IPS DF 6.9 (cell line): ENCODE measurements around the gene IFT88.
A peak's percentile ranks its signal among the peaks of the same experiment; 100 is the strongest.

ENCODE experiments used
- DNase-seq: peaks from one replicate; pipeline ENCODE4 v3.0.0-alpha.2; 2013; ENCODE audit warnings: low read depth, low spot score
- H3K27ac ChIP-seq: one replicate; pipeline ENCODE4 v1.5.1; 2013; ENCODE audit warnings: low read length, control low read depth
- H3K27me3 ChIP-seq: 2 replicates; pipeline ENCODE4 v1.6.1; 2013; ENCODE audit warnings: mild to moderate bottlenecking, low read length; ENCODE audit not compliant: control insufficient read depth, insufficient read depth
- H3K36me3 ChIP-seq: 2 replicates; pipeline ENCODE4 v1.6.1; 2013; ENCODE audit warnings: low read length; ENCODE audit not compliant: control insufficient read depth, insufficient read depth
- H3K4me1 ChIP-seq: 2 replicates; pipeline ENCODE4 v1.6.1; 2013; ENCODE audit warnings: low read length; ENCODE audit not compliant: control insufficient read depth, insufficient read depth
- H3K4me3 ChIP-seq: 2 replicates; pipeline ENCODE4 v1.5.1; 2013; ENCODE audit warnings: mild to moderate bottlenecking, low read length
- H3K9me3 ChIP-seq: 2 replicates; pipeline ENCODE4 v1.6.1; 2013; ENCODE audit warnings: low read length, inconsistent platforms; ENCODE audit not compliant: control insufficient read depth, insufficient read depth
- WGBS: extraction: QIAGEN DNeasy Blood & Tissue Kit; methylation state at CpG from one replicate; pipeline ENCODE4 v1.1.7; 2013; ENCODE audit warnings: mixed read lengths, missing lambda C conversion rate; ENCODE audit not compliant: insufficient read length, insufficient coverage; 5-methylcytosine and 5-hydroxymethylcytosine counted together

IFT88 gene

DNA sequence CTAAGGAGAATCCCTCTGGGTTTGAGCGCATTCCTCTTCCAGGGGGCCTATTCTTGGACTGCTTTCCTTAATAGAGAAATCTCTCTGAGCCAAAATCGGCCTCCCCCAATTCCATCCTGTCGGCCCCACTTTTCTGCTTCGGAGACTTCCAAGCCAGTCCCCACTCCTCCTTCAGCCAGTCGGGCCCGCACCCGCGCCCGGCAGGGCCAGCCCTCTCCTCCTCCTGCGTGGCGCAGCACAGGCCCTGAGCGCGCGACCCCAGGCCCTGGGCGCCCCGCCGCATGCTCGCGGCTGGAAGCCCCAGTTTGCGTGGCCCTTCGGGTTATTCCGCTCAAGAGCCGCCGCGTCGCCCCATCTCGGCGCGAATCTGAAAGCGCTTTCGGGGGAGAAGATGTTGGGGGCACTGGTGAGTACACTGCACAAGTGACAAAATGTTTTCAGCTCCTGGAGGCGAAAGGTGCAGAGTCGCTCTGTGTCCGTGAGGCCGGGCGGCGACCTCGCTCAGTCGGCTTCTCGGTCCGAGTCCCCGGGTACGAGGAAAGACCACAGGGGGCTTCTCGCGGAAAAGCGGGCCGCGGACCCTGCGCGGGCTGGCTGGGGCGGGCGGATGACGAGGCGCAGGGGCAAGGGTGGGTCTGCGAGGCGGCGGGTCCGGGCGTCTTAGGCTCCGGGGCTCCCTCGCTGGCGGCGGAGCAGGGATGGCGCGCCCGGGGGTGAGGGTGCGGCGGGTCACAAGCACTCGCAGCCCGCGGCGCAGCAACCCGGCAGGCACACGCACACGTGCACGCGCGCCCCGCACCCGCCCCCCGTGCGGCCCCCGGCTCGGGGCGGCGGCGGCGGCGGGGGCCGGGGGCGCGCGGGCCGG is 136.2 kb downstream of the IFT88 start, which contains the start of gene IL17D:
IL17D (plus strand) TSS at position 785 of the 865 bp plus-strand sequence. CDS start 303 bp downstream, outside the sequence.
- Histone ChIP-seq H3K4me1 (no peaks in the 10 kb centered on the region; the same call in 1 of the 2 replicates), H3K27me3 (peaks cover 10% of the 10 kb centered on the region), H3K4me3 (peak within 1 kb of the TSS; percentile 85), H3K36me3 (no peaks in the 10 kb centered on the region), H3K27ac (no peak within 1 kb of the TSS), H3K9me3 (no peaks in the 10 kb centered on the region)
- no CpG with 5 or more reads among the region's 94 CpGs for WGBS
- DNase-seq = no peak

DNA sequence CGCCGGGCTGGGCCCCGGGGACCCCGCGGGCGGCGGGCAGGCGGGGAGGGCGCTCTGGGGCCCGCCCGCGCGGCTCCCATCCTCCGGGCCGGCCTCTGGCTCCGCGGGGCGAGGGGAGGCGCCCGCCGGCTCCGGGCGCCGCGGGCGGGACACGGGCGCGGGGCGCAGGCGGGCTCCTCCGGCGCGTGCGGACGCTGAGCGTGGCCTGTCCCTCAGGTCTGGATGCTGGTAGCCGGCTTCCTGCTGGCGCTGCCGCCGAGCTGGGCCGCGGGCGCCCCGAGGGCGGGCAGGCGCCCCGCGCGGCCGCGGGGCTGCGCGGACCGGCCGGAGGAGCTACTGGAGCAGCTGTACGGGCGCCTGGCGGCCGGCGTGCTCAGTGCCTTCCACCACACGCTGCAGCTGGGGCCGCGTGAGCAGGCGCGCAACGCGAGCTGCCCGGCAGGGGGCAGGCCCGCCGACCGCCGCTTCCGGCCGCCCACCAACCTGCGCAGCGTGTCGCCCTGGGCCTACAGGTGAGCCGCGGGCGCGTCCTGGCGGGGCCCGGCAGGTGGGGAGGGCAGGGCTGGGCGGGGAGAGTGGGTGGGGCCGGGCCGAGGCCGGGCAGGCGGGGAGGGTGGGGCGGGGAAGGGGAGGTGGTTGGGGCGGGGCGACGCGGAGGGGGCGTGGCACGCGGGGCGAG is 137.0 kb downstream of the IFT88 start:
- DNase-seq = no peak
- peak overlapping the region; percentile 85 for H3K4me3 ChIP-seq
- WGBS = no CpG with 5 or more reads among the region's 98 CpGs

DNA sequence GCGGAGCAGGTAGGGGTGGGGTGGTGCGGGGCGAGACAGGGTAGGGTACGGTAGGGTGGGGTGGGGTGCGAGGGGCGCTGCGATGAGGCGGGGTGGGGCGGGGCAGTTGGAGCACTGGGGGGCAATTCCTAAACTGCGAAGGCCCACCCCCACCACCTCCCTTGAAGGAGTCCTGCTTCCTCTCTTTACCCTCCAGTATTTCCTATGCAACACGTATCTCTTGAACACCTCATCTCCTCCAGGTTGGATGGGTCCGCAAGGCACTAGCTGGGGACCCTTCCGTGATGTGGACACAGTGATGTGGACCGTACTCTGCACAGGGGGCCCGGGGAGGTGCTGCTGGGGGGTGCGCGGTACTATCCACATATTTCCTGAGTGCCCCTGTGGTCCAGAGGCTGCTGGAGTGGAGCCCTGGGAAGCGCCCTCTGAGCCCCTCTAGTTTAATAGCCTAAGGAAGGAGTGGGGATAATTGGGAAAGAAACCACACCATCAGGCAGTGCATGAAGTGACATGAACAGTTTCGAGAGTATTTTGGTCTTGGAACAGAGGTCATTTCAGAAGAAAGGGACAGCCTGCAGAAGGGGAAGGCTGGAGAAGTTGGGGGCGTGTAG is 137.6 kb downstream of the IFT88 start:
- Histone ChIP-seq H3K27me3 (peaks cover 10% of the 10 kb centered on the region), H3K4me3 (peak overlapping the region; percentile 38; the same call in 1 of the 2 replicates), H3K36me3 (no peaks in the 10 kb centered on the region), H3K27ac (no peak overlapping the region), H3K4me1 (no peaks in the 10 kb centered on the region; the same call in 1 of the 2 replicates), H3K9me3 (no peaks in the 10 kb centered on the region)
- no peak for DNase-seq
- no CpG with 5 or more reads among the region's 20 CpGs for WGBS

More for the DNA sequence above, 137.0 kb downstream of the IFT88 start:
- no peaks in the 10 kb centered on the region for H3K36me3 ChIP-seq
- peaks cover 10% of the 10 kb centered on the region for H3K27me3 ChIP-seq
- H3K4me1 ChIP-seq = no peaks in the 10 kb centered on the region; the same call in 1 of the 2 replicates
- H3K27ac ChIP-seq = no peak overlapping the region
- no peaks in the 10 kb centered on the region for H3K9me3 ChIP-seq

DNA sequence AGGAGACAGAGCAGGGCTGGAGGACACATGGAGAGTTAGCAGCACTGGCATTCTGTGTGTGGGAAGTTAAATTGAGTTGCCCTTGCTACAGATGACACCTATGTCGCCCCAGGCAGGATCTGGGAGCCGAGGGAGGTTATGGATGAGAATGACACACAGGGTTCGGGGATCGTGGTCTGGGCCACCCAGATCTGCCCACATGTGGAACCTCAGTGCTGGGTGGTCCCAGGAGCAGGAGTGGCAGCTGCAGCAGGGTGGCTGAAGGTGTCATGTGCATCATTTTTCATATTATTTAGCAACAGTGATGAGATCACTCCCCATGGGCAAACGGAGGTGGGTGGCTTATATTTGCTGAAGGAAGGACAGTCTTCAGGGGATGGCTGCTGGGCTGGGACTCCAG is 139.7 kb downstream of the IFT88 start:
- H3K4me3 ChIP-seq = no peak overlapping the region
- no peaks in the 10 kb centered on the region for H3K36me3 ChIP-seq
- H3K27me3 ChIP-seq = peaks cover 10% of the 10 kb centered on the region
- no peak overlapping the region for H3K27ac ChIP-seq
- DNase-seq = no peak
- H3K9me3 ChIP-seq = no peaks in the 10 kb centered on the region
- WGBS = no CpG with 5 or more reads among the region's 5 CpGs
- peaks cover 1% of the 10 kb centered on the region; the same call in 1 of the 2 replicates for H3K4me1 ChIP-seq

DNA sequence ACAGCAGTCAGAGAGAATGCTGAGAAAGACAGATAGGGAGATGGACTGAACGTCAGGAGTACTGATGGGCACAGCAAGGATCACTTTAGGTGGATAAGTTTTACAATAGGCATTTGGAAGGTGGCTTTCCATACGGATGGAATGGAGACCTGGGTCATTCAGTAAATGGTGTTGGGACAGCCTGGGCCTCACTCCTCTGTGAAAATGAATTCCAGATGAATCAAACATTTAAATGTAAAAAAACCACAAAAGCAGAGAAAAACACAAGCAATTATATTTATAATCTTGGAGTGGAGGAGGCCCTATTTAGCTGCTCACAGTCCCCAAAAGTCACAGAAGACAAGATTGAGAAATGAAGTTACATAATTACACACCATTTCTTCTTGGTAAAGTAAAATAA is 141.3 kb downstream of the IFT88 start:
- no peak for DNase-seq
- H3K9me3 ChIP-seq = no peaks in the 10 kb centered on the region
- peaks cover 1% of the 10 kb centered on the region; the same call in 1 of the 2 replicates for H3K4me1 ChIP-seq
- H3K27ac ChIP-seq = no peak overlapping the region
- H3K27me3 ChIP-seq = no peaks in the 10 kb centered on the region; the same call in 1 of the 2 replicates
- H3K4me3 ChIP-seq = no peak overlapping the region
- WGBS = no CpG with 5 or more reads among the region's 2 CpGs
- H3K36me3 ChIP-seq = no peaks in the 10 kb centered on the region

DNA sequence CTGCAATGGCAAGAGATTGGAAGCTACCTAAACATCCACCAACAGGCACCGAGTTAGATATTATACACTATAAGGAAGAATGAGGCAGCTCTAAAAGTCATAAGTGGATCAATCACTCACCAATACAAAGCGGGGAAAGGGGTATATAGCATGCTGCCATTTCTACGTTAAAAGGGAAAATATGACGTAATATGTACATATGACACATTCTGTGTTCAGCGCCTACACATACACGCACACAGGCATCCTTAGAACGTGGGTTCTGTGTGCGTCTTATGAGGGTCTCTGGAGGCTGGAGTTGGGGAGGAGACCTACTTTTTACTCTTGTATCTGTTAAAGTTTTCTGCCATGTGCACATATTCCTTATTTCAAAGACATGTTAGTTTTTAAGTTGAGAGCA is 142.4 kb downstream of the IFT88 start:
- no CpG with 5 or more reads among the region's 8 CpGs for WGBS
- no peak overlapping the region for H3K27ac ChIP-seq
- no peak overlapping the region for H3K4me3 ChIP-seq
- DNase-seq = no peak
- no peaks in the 10 kb centered on the region for H3K9me3 ChIP-seq
- no peaks in the 10 kb centered on the region for H3K27me3 ChIP-seq
- H3K4me1 ChIP-seq = peaks cover 1% of the 10 kb centered on the region; the same call in 1 of the 2 replicates
- no peaks in the 10 kb centered on the region for H3K36me3 ChIP-seq

GRCh38 chr13:20709782-20710181 is 142.8 kb downstream of the IFT88 start:
- no CpG with 5 or more reads among the region's 4 CpGs for WGBS
- Histone ChIP-seq H3K9me3 (no peaks in the 10 kb centered on the region), H3K36me3 (no peaks in the 10 kb centered on the region), H3K27me3 (no peaks in the 10 kb centered on the region), H3K27ac (no peak overlapping the region), H3K4me3 (no peak overlapping the region), H3K4me1 (peaks cover 1% of the 10 kb centered on the region; the same call in 1 of the 2 replicates)
- no peak for DNase-seq

DNA sequence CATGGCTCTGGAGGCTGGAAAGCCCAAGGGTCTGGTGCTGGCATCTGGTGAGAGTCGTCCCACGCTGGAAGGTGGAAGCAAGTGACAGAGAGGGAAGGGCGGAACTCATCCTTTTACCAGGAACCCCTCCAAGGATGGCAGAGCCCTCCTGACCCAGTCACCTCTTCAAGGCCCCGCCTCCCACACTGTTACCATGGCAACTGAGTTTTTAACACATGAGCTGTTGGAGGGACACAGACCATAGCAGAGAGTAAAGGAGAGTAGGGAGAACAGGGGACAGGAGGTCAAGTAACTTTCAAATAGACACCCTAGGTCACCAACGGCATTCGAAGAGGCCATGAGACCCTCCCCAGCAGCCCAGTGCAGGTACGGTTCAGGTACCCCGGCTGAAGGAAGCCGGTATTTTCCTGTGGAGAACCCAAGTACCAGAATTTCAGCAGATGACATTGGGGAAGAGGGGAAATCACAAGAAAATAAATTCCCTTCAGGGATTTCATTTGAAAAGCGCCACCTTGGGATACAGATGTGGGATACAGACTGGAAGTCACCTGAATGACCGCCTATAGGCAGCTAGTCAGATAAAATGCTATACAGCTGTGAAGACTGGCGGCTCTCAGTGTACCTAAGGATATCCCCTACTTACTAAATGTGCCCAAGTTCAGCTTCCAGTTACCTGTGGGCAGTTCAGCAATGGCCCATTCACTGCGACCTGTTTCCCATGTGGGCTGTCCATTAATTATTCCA is 144.5 kb downstream of the IFT88 start:
- Histone ChIP-seq H3K36me3 (no peaks in the 10 kb centered on the region), H3K27ac (no peak overlapping the region), H3K4me3 (no peak overlapping the region), H3K9me3 (no peaks in the 10 kb centered on the region), H3K4me1 (0 out of 2 replicates have a peak, but pooled peaks cover 1% of the 10 kb centered on the region), H3K27me3 (no peaks in the 10 kb centered on the region)
- WGBS = no CpG with 5 or more reads among the region's 13 CpGs
- no peak for DNase-seq

DNA sequence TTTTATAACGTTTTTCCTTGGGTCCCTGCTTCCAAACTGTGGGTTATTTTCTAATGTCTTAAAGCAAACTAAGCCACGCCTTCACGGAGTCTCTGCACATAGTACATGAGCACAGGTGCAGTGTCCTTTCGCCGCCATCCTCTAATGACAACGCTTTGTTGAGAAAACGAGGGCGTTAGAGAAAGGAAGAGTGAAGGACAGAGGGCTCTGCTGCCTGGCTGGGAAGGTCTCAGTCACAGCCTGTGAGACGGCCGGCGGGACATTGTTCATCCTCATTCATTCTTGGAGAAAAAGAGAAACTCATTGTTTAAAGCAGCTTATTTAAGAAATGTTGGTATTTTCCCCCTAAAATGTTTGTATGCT is 146.0 kb downstream of the IFT88 start:
- no peak overlapping the region for H3K4me3 ChIP-seq
- DNase-seq = no peak
- H3K9me3 ChIP-seq = no peaks in the 10 kb centered on the region
- no CpG with 5 or more reads among the region's 11 CpGs for WGBS
- H3K27ac ChIP-seq = no peak overlapping the region
- H3K27me3 ChIP-seq = no peaks in the 10 kb centered on the region
- no peaks in the 10 kb centered on the region for H3K36me3 ChIP-seq
- H3K4me1 ChIP-seq = 0 out of 2 replicates have a peak, but pooled peaks cover 1% of the 10 kb centered on the region
